ENCODE results near the gene CRYBG3. TPM values are rescaled to one million over a fixed set of nuclear protein-coding genes. Genes with fewer than 3 reads are reported as not detected.
A peak's percentile ranks its signal among the peaks of the same experiment; 100 is the strongest.

Gene CRYBG3
- total and polyA plus RNA-seq, 9 donors: 5.8 to 16.1 (median 13.0) TPM

GRCh38 chr3:97971679-97972567, 150.1 kb downstream of the CRYBG3 start, which contains the start of gene RIOX2:
RIOX2 (minus strand) TSS chr3:97972431; CDS start chr3:97967593, 4,838 bp downstream.
- Histone ChIP-seq H3K36me3 (no peaks in the 10 kb centered on the region), H3K9me3 (no peaks in the 10 kb centered on the region), H3K4me3 (peak within 1 kb of the TSS; percentile 93), H3K27ac (peak within 1 kb of the TSS; percentile 76 to 90), H3K4me1 (ENCODE audit: insufficient read depth) (no peaks in the 10 kb centered on the region), H3K27me3 (no peaks in the 10 kb centered on the region)
- 1 to 2% (median 1%) methylated on average over 67 to 82 of the region's 82 CpGs for WGBS, 3 donors
- no peak for TF ChIP-seq CTCF (IDR thresholded peaks at IDR 0.05)
- no peak for TF ChIP-seq EP300 (IDR thresholded peaks at IDR 0.05)
- TF ChIP-seq POLR2A (IDR thresholded peaks at IDR 0.05): peak; percentile 30
- intact Hi-C loops (cut with DNase I): no loop called here
- peak; percentile 58 to 80 (median 72) for DNase-seq

- no peak for TF ChIP-seq POLR2A (IDR thresholded peaks at IDR 0.05)
- no peak for TF ChIP-seq CTCF (IDR thresholded peaks at IDR 0.05)
- TF ChIP-seq EP300 (IDR thresholded peaks at IDR 0.05): no peak
- intact Hi-C loops (cut with DNase I): no loop called here
- Histone ChIP-seq H3K4me3 (no peak overlapping the region), H3K27me3 (no peaks in the 10 kb centered on the region), H3K9me3 (no peaks in the 10 kb centered on the region), H3K4me1 (ENCODE audit: insufficient read depth) (no peaks in the 10 kb centered on the region), H3K36me3 (no peaks in the 10 kb centered on the region), H3K27ac (peak overlapping the region in 1 of 2 donors; percentile 90)
- no peak for DNase-seq
- 84 to 86% (median 85%) methylated on average over 9 of the region's 9 CpGs for WGBS, 3 donors
Measured at GRCh38 chr3:97972976-97973375, 151.2 kb downstream of the CRYBG3 start.

- Histone ChIP-seq H3K9me3 (no peaks in the 10 kb centered on the region), H3K4me1 (ENCODE audit: insufficient read depth) (peaks cover 2% of the 10 kb centered on the region), H3K4me3 (no peak overlapping the region), H3K27me3 (no peaks in the 10 kb centered on the region), H3K27ac (no peak overlapping the region), H3K36me3 (no peaks in the 10 kb centered on the region)
- 71 to 77% (median 72%) methylated on average over 3 of the region's 3 CpGs for WGBS, 3 donors
- intact Hi-C loops (cut with DNase I): no loop called here
- no peak for DNase-seq
- TF ChIP-seq CTCF (IDR thresholded peaks at IDR 0.05): no peak
- no peak for TF ChIP-seq POLR2A (IDR thresholded peaks at IDR 0.05)
- no peak for TF ChIP-seq EP300 (IDR thresholded peaks at IDR 0.05)
Measured at GRCh38 chr3:97974996-97975395, 153.2 kb downstream of the CRYBG3 start.

GRCh38 chr3:97975466-97975865, 153.7 kb downstream of the CRYBG3 start:
- Histone ChIP-seq H3K27me3 (no peaks in the 10 kb centered on the region), H3K36me3 (no peaks in the 10 kb centered on the region), H3K9me3 (no peaks in the 10 kb centered on the region), H3K4me3 (no peak overlapping the region), H3K4me1 (ENCODE audit: insufficient read depth) (peaks cover 2% of the 10 kb centered on the region), H3K27ac (no peak overlapping the region)
- no peak for TF ChIP-seq CTCF (IDR thresholded peaks at IDR 0.05)
- no peak for TF ChIP-seq EP300 (IDR thresholded peaks at IDR 0.05)
- TF ChIP-seq POLR2A (IDR thresholded peaks at IDR 0.05): no peak
- WGBS, 3 donors: 72 to 79% (median 75%) methylated on average over 1 of the region's 1 CpG
- no peak for DNase-seq
- intact Hi-C loops (cut with DNase I): no loop called here

Data from ovary (tissue), 9 donors.